Ovary (tissue), 3 donors: ENCODE results near the gene ATP5PB.

Source experiments
- POLR2A ChIP-seq: fragments of 450-650 bp; IDR thresholded peaks from one replicate; pipeline ENCODE4 v1.6.1; 2017; ENCODE audit warnings: antibody characterized with exemption, mild to moderate bottlenecking, moderate library complexity
- TF ChIP-seq, protein P1 (sequence below), 3 donors: fragments of 450-650 bp in 2 of 3; fragments of 200-600 bp in 1 of 3; IDR thresholded peaks; one replicate each; pipeline versions ENCODE4 v1.5.1 to v1.8.0; 2016 to 2022; ENCODE audit warnings: antibody characterized with exemption in 3 of 3, mild to moderate bottlenecking in 1 of 3
- donor health status: DM: no; HTN: no; CAD: no.

DNA sequence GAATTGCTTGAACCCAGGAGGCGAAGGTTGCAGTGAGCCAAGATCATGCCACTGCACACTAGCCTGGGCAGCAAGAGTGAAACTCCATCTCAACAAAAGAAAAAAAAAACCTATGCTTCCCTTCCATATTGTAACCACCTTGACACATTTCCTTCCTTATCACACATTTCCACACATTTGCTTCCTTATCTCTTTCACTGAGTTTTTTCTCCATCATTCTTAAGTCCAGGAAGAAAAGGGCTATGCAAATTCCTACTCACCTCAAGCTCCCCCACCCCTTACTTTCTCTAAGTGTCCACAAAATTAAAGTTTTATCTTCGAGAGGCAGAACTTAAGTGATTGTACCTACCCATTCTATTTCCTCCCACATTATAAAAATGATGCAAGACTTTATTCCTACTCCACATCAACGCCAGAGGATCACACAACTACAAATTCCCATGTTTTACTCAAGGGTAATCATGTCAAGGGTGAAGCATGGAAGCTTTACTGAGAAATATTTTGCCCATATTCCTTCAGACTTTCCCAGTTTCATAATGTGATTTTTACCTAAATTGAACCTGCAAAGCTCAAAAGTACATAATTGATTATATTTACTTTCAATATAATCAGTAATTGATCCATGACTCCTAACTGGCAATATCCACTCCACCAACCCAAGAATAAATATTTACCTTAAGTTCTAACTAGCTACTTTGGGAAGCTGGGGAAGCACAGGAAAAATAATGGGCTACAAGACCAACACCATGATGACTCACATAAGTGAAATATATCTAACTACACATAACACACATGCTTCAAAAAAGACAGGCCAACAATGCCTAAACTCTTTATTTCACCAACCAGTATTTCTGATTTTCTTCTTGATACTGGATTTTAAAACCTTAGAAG lies 9.6 kb upstream of the ATP5PB start:
- TF ChIP-seq POLR2A = no peak
- TF ChIP-seq, protein P1, sequence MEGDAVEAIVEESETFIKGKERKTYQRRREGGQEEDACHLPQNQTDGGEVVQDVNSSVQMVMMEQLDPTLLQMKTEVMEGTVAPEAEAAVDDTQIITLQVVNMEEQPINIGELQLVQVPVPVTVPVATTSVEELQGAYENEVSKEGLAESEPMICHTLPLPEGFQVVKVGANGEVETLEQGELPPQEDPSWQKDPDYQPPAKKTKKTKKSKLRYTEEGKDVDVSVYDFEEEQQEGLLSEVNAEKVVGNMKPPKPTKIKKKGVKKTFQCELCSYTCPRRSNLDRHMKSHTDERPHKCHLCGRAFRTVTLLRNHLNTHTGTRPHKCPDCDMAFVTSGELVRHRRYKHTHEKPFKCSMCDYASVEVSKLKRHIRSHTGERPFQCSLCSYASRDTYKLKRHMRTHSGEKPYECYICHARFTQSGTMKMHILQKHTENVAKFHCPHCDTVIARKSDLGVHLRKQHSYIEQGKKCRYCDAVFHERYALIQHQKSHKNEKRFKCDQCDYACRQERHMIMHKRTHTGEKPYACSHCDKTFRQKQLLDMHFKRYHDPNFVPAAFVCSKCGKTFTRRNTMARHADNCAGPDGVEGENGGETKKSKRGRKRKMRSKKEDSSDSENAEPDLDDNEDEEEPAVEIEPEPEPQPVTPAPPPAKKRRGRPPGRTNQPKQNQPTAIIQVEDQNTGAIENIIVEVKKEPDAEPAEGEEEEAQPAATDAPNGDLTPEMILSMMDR (IDR thresholded peaks at IDR 0.05) = no peak
